ENCODE results near the gene MAPK7.

The MAPK7 gene

DNA sequence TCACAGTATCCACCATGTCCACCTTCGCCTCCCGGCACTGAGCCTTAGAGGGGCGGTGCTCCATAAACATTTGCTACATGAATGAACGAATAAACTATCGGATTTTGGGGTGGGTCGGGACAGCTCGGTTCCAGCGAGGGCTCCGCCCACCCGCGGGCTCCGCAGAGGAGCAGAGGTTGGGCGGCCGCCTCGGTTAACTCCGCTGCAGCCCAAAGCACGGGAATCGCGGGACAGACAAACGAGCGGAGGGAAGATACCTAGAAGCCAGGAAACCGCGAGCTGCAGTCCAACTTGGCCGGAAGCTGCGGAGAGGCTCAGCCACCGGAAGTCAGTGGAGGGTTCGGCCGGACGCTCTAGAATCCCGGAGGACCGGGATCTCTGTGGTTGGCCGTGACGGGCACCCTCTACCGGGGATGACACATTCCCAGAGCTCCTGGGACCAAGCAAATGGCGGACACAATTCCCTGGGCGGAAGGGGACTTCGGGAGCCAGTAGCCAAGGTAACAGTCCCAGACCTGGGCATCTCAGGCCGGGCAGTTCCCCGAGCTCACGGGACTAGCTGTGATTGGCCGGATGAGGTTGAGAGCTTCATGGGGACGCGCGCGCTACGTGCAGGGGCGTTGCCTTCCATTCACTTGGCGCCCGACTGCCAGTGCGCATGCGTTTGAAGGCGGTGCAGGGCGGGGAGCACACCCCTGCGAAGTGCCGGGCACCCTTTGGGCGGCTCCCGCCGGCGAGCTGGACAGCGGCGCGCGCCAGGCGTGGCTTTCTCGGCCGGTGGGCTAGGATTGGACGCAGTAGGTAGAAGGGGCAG lies 489 bp upstream of the MAPK7 start (continued):
- TF ChIP-seq ZNF16 (tag by site-specific recombination; IDR thresholded peaks at IDR 0.05; ENCODE audit: low read depth) (no peak), ZNF23 (tag by site-specific recombination; IDR thresholded peaks at IDR 0.05; ENCODE audit: borderline replicate concordance) (no peak), KLF8 (tag by site-specific recombination; IDR thresholded peaks at IDR 0.05) (peak; percentile 91), ZNF677 (tag by site-specific recombination; IDR thresholded peaks at IDR 0.05) (no peak), SP7 (tag by site-specific recombination; IDR thresholded peaks at IDR 0.05) (peak; percentile 72), ZNF544 (tag by site-specific recombination; IDR thresholded peaks at IDR 0.05) (no peak), ZEB2 (tag by site-specific recombination; IDR thresholded peaks at IDR 0.05) (peak; percentile 81), ZNF629 (tag by site-specific recombination; IDR thresholded peaks at IDR 0.05) (peak; percentile 86), ZNF558 (tag by site-specific recombination; IDR thresholded peaks at IDR 0.05) (no peak), ZNF473 (tag by site-specific recombination; IDR thresholded peaks at IDR 0.05) (no peak), ZNF621 (tag by site-specific recombination; IDR thresholded peaks at IDR 0.05) (no peak), KLF7 (tag by site-specific recombination; IDR thresholded peaks at IDR 0.05; ENCODE audit: borderline replicate concordance) (peak; percentile 17; the same call in 1 of the 2 replicates), ZBTB48 (tag by site-specific recombination; IDR thresholded peaks at IDR 0.05) (no peak), ZNF510 (tag by site-specific recombination; IDR thresholded peaks at IDR 0.05; ENCODE audit: insufficient replicate concordance) (no peak), ZNF138 (tag by site-specific recombination; IDR thresholded peaks at IDR 0.05; ENCODE audit: borderline replicate concordance) (no peak), ZFHX2 (tag by site-specific recombination; conservative IDR thresholded peaks at IDR 0.05) (no peak)
- TF ChIP-seq, protein P1, sequence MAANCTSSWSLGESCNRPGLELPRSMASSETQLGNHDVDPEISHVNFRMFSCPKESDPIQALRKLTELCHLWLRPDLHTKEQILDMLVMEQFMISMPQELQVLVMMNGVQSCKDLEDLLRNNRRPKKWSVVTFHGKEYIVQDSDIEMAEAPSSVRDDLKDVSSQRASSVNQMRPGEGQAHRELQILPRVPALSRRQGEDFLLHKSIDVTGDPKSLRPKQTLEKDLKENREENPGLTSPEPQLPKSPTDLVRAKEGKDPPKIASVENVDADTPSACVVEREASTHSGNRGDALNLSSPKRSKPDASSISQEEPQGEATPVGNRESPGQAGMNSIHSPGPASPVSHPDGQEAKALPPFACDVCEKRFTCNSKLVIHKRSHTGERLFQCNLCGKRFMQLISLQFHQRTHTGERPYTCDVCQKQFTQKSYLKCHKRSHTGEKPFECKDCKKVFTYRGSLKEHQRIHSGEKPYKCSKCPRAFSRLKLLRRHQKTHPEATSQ (tag by site-specific recombination; IDR thresholded peaks at IDR 0.05), result no peak
- TF ChIP-seq, protein P2, sequence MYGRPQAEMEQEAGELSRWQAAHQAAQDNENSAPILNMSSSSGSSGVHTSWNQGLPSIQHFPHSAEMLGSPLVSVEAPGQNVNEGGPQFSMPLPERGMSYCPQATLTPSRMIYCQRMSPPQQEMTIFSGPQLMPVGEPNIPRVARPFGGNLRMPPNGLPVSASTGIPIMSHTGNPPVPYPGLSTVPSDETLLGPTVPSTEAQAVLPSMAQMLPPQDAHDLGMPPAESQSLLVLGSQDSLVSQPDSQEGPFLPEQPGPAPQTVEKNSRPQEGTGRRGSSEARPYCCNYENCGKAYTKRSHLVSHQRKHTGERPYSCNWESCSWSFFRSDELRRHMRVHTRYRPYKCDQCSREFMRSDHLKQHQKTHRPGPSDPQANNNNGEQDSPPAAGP (tag by site-specific recombination; IDR thresholded peaks at IDR 0.05), result peak; percentile 70
- TF ChIP-seq, protein P3, sequence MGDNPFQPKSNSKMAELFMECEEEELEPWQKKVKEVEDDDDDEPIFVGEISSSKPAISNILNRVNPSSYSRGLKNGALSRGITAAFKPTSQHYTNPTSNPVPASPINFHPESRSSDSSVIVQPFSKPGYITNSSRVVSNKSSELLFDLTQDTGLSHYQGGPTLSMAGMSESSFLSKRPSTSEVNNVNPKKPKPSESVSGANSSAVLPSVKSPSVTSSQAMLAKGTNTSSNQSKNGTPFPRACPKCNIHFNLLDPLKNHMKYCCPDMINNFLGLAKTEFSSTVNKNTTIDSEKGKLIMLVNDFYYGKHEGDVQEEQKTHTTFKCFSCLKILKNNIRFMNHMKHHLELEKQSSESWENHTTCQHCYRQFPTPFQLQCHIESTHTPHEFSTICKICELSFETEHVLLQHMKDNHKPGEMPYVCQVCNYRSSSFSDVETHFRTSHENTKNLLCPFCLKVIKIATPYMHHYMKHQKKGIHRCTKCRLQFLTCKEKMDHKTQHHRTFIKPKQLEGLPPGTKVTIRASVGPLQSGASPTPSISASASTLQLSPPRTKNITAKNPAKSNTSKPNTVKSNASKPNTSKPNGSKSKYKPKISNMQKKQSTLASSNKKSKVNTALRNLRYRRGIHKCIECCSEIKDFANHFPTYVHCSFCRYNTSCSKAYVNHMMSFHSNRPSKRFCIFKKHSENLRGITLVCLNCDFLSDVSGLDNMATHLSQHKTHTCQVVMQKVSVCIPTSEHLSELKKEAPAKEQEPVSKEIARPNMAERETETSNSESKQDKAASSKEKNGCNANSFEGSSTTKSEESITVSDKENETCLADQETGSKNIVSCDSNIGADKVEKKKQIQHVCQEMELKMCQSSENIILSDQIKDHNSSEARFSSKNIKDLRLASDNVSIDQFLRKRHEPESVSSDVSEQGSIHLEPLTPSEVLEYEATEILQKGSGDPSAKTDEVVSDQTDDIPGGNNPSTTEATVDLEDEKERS (tag by site-specific recombination; IDR thresholded peaks at IDR 0.05), result no peak
- TF ChIP-seq, protein P4, sequence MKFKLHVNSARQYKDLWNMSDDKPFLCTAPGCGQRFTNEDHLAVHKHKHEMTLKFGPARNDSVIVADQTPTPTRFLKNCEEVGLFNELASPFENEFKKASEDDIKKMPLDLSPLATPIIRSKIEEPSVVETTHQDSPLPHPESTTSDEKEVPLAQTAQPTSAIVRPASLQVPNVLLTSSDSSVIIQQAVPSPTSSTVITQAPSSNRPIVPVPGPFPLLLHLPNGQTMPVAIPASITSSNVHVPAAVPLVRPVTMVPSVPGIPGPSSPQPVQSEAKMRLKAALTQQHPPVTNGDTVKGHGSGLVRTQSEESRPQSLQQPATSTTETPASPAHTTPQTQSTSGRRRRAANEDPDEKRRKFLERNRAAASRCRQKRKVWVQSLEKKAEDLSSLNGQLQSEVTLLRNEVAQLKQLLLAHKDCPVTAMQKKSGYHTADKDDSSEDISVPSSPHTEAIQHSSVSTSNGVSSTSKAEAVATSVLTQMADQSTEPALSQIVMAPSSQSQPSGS (tag by site-specific recombination; IDR thresholded peaks at IDR 0.05; ENCODE audit: low read depth), result no peak
- TF ChIP-seq, protein P5, sequence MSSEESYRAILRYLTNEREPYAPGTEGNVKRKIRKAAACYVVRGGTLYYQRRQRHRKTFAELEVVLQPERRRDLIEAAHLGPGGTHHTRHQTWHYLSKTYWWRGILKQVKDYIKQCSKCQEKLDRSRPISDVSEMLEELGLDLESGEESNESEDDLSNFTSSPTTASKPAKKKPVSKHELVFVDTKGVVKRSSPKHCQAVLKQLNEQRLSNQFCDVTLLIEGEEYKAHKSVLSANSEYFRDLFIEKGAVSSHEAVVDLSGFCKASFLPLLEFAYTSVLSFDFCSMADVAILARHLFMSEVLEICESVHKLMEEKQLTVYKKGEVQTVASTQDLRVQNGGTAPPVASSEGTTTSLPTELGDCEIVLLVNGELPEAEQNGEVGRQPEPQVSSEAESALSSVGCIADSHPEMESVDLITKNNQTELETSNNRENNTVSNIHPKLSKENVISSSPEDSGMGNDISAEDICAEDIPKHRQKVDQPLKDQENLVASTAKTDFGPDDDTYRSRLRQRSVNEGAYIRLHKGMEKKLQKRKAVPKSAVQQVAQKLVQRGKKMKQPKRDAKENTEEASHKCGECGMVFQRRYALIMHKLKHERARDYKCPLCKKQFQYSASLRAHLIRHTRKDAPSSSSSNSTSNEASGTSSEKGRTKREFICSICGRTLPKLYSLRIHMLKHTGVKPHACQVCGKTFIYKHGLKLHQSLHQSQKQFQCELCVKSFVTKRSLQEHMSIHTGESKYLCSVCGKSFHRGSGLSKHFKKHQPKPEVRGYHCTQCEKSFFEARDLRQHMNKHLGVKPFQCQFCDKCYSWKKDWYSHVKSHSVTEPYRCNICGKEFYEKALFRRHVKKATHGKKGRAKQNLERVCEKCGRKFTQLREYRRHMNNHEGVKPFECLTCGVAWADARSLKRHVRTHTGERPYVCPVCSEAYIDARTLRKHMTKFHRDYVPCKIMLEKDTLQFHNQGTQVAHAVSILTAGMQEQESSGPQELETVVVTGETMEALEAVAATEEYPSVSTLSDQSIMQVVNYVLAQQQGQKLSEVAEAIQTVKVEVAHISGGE (tag by site-specific recombination; conservative IDR thresholded peaks at IDR 0.05; ENCODE audit: low read depth), result peak; percentile 94
- TF ChIP-seq, protein P6, sequence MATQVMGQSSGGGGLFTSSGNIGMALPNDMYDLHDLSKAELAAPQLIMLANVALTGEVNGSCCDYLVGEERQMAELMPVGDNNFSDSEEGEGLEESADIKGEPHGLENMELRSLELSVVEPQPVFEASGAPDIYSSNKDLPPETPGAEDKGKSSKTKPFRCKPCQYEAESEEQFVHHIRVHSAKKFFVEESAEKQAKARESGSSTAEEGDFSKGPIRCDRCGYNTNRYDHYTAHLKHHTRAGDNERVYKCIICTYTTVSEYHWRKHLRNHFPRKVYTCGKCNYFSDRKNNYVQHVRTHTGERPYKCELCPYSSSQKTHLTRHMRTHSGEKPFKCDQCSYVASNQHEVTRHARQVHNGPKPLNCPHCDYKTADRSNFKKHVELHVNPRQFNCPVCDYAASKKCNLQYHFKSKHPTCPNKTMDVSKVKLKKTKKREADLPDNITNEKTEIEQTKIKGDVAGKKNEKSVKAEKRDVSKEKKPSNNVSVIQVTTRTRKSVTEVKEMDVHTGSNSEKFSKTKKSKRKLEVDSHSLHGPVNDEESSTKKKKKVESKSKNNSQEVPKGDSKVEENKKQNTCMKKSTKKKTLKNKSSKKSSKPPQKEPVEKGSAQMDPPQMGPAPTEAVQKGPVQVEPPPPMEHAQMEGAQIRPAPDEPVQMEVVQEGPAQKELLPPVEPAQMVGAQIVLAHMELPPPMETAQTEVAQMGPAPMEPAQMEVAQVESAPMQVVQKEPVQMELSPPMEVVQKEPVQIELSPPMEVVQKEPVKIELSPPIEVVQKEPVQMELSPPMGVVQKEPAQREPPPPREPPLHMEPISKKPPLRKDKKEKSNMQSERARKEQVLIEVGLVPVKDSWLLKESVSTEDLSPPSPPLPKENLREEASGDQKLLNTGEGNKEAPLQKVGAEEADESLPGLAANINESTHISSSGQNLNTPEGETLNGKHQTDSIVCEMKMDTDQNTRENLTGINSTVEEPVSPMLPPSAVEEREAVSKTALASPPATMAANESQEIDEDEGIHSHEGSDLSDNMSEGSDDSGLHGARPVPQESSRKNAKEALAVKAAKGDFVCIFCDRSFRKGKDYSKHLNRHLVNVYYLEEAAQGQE (tag by site-specific recombination; IDR thresholded peaks at IDR 0.05), result peak; percentile 100
- TF ChIP-seq, protein P7, sequence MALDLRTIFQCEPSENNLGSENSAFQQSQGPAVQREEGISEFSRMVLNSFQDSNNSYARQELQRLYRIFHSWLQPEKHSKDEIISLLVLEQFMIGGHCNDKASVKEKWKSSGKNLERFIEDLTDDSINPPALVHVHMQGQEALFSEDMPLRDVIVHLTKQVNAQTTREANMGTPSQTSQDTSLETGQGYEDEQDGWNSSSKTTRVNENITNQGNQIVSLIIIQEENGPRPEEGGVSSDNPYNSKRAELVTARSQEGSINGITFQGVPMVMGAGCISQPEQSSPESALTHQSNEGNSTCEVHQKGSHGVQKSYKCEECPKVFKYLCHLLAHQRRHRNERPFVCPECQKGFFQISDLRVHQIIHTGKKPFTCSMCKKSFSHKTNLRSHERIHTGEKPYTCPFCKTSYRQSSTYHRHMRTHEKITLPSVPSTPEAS (tag by site-specific recombination; IDR thresholded peaks at IDR 0.05), result no peak
